Stimulated activated CD4-positive, alpha-beta T cell treated with anti-CD3 and anti-CD28 coated beads, Interleukin-4, amount 100 ng/mL, for 1 hour (primary cell): ENCODE data around the gene GALNT14.

Experiments used
- DNase-seq: peaks from one replicate; pipeline ENCODE4 v3.0.0-alpha.2; 2020

Gene GALNT14

DNA sequence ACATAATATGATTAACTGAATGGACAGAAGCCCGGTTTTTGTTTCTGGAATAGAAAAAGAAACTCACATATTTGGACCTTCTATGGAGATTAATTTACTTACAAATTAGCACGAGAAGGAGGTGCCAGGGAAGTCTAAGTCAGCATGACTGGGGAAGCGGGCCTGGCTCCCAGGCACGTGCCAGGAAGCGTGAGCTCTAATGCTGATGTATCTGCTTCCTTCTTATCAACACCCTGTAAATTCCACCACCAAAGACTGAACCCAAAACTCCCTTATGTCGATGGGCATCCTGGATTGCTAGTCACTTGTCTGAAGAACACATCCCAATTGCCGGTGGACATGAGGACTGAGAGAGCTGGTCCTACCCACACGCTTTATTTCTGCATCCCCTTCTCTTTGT, 134.5 kb downstream of the GALNT14 start:
- no peak for DNase-seq

DNA sequence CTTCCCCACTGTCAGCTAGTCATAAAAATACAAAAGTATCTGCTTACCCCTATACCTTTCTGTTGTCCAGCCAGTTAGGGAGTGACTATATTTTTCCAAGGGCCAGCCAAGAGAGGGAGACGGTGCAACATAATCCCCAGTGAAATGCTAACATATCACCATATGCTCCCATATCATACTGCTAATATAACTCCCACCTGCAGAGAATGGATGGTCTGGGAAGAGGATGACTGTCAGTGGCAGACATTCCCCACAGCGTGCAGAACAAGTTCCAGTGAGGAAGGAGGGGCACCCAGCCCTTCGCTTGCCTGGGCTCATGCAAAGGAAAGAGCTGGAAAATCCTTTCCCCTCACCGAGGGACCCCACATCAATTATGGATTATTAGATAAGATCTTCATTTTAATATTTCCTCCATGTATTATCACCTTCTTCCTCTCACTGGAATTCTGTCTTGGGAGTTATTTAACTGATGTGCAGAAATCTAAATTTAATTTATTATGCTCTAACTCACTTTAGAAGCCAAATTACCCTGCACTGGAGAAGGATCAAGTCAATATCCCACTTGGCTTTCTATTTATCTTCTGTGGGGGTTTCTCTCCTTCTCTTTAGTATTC, 135.6 kb downstream of the GALNT14 start:
- DNase-seq: no peak

DNA sequence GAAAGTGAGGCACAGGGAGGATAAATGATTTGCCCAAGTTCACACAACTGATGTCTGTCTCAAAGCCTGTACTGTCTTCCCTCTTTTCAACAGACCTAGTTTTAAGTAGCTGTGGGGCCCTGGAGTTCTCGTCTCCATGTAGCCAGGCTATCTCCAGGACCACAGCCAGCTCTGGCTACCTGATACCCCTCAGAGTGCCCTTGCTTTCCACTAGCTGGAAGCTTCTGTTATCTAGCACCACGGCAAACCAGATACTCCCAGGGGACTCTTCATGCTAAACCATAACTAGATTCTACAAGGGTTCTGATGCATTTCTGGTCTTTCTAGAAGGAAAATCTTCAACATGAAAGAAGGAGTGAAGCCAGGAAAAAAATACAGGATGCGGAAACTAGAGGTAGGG, 137.3 kb downstream of the GALNT14 start:
- DNase-seq: no peak

DNA sequence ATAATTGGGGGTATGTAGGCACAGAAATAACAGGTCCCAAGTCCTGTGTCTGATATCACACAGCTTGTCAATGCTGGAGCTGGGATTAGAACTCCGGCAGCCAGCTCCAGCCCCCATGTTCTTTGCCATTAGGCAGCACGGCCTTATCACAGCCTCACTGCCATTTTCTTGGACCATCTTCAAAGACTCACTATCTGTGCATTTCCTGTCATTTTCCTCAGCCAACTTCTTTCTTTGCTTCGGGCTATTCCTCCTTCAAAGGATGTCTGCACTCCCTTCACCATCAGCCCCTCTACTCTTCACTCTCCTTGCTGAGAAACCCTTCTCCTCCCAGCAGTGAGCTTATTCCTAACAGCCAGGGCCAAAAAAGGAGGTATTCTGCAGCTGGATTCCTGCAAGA, 139.6 kb downstream of the GALNT14 start:
- no peak for DNase-seq

DNA sequence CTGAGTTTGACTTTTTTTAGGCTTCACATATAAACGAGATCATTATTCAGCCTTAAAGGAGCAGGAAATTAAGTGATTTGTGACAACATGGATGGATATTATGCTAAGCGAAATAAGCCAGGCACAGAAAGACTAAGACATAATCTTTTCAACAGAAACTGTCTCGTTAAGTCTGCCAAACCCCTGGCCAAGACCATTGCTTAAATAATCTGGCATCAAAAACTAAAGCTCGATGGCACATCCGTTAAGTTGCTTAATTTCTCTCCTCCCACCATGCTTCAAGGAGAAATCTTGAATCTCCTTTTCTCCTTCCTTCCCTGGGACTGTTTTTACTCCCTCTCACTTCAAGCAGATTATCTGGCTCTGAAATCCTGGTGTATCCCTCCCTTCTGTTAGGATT, 140.3 kb downstream of the GALNT14 start:
- no peak for DNase-seq

DNA sequence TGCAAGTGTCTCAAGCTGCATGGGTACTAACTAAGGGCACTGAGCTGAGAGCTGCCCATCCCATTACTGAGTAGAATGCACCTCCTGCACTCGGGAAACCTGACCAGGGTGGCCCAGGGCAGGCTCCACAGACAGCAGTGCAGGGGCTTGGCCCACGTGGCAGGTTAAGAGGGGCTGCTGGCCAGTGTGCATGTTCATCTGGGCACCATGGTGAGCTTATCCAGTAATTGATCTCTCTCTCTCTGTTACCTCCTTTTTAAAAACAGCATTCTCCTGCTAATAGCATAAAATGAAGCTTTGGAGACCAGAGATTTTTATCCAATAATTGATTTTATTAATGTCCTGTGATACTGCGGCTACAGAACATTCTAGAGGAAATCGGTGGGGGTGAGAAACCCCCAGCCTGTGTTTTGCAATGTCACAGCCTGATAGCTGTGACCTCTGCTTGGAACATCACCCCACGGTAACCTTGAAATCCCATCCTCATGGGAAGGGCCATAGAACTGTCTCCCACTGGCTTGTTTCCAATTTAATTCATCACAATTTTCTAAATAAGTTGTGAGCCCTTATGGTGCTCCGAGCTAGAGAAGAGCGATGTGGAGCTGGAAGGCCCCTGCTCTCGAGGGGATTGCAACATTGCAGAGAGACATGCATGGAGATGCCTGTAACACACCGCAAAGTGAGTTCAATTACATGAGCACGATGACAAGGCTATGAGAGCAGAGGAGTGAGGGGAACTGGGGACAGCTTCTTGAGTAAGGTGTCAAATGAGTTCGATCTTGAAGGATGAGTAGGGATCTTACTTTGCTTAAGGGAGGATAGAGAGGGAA, 143.8 kb downstream of the GALNT14 start:
- no peak for DNase-seq

DNA sequence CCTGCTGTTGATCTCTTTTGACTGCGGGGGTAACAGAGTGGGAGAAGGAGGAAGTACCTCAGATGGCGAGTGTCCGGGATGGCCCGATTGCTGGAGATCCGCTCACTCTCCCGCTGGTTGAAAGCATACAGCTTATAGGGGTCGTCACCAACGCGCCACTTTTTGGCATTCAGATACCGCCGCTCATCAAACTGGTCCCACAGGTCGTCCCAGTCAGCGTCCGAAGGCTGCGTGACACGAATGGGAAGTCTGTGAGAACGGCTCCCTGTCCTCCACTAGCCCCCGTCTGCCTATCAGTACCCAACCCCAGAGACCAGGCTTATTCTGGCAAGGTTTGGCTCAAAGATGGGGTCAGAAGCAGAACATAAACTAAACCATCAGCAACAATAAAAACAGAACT, 145.5 kb downstream of the GALNT14 start:
- DNase-seq: no peak

DNA sequence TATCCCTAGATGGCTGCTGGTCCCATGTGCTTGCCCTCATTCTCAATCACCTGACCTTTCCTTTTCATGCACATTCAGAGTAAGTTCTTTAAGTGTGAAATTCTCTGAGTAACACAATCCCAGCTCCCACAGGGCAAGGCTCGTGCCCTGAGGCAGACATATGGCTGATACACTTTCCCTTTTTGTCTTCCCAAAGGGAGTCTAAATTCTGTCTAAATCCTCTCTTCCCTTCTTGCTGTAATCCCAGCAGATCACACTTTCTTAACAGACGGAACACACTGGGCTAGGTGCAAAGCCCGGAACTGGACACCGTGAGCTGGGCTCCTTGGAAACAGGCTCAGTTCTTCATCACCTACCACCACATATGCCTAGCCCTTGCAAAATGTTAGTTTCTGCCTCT, 147.6 kb downstream of the GALNT14 start:
- no peak for DNase-seq

DNA sequence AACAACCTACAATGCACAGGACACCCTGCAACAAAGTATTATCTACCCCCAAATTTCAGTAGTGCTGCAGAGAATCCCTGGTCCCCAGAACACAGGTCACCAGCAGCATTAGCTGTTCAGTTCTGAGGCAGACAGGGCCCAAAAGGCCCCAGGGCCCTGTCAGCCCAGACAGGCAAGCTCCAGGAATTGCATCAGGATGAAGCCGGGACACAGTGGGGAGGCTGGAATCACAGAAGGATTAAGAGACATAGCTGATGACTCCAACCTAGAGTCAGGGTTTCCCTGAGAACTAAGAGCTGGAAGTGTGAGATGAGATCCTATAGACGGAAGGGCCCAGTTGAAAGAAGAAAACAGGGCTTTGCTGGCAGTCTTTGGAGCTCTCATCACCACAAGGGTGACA, 148.1 kb downstream of the GALNT14 start:
- DNase-seq: no peak

DNA sequence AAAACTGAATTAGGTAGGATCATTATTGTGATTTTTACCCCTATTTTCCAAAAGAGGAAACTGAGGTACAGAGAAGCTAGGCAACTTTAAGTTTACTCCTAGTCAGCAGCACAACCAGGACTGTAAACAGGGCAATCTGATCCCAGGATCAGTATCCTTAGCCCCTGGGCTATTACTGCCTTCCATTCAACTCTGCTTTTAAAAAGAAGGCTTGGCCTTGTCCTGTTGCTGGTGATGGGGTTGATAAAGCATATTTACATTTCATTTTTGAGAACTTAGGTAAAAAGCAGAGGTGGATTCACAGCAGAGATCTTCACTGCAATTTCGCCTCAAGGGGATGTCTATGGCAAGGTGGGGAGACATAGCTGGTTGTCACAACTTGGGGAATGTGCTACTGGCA, 148.5 kb downstream of the GALNT14 start:
- no peak for DNase-seq

DNA sequence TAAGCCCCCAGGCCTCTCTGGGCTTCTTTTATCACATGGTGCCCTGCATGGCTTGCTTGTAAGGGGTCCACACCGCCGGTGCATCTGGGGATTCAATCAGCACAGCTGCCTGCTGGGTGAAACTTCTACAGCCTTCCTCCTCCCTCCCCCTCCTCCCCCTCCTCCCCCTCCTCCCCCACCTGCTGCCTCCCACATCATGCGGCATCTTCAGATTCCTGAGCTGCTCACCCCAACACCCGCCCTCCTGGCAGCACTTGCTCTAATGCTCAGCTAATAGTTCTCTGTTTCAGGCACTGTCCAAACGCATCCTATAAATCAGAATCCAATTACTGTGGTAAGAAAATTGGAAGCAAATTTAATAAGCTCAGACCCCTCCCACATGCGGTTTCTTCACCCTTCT, 150.7 kb downstream of the GALNT14 start:
- no peak for DNase-seq

DNA sequence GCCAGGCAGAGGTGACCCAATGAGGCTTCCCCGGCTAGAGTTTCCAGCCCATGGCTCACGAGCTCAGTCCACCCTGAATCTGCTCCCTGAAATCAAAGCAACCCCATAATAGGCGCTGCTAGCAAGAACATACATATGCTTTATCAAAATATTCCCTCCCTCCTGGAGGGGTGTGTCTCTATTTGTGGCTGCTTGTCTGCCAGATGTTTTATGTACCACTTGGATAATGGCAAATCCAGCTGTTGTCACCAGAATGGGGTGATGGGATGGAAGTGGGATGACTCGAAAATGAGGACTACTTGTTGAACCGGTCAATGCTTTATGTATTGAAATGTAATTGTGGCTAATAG, 152.0 kb downstream of the GALNT14 start:
- DNase-seq: no peak

DNA sequence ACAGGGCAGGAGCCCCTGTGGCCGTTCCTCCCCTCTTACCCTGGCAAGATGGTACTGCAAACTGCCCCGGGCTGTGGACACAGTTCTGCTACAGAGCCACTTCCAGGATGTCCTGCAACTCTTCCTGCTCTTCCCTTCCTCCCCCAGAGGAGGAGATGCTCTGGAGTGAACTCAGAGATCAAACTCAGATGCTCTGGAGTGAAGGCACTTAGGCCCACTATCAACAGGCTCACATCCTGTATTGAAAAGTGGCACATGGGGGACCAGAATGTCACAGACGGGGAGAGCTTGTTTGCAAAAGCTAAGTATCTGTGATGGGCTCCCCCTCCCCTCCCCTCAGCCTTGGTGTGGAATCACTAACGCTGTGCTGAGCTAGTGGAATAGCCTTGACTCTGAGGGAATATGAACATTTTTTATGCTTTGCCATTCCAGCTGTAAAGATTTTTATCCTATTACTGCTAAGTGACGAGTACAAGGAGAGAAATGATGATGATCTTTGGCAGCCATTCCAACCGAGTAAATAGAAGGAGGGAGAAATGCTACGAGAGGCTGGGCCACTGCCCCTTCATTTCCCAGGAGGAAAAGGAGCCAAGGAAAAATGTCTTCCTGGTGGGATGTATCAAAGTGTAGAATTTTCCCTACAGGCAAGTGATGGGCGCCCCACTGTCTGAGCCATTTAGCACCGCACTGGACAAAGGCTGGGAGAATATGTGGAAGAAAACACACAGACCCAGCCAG, 152.6 kb downstream of the GALNT14 start:
- no peak for DNase-seq

DNA sequence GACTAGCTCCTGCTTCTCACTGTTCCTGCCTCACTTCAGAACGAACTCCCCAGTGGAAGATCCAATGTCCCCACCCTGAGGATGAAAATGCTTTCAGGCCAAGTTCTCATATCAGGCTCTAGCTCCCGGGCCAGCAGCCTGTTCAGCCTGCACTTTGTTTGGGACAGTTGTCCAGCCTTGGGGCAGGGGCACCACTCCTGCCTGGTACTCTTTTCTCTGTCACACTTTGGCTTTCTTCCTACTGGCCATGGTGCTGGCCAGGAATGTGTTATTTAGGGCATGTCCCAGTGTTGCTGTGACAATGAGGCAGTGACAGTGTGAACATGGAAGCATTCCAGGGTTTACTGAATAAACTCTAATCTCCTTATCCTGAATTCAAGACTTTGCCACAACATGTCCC, 154.1 kb downstream of the GALNT14 start:
- no peak for DNase-seq

DNA sequence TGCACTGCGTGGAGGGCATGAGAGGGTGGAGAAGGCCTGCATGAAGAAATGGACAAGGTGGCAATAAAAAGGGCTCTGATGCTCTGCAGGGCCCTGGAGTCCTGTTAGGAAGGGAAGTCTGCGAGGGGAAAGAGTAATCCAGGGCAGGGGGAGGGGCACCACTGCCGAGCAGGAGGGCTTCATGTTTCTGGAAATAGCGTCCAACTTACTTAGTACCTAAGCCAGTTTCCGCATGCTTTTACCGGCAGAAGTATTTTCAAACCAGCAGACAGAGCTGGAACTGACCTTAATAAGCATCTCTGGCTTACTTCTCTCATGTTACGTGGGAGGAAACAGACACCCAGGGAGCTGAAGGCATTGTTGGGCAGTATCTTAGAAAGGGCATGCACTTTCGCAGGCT, 156.7 kb downstream of the GALNT14 start:
- no peak for DNase-seq

DNA sequence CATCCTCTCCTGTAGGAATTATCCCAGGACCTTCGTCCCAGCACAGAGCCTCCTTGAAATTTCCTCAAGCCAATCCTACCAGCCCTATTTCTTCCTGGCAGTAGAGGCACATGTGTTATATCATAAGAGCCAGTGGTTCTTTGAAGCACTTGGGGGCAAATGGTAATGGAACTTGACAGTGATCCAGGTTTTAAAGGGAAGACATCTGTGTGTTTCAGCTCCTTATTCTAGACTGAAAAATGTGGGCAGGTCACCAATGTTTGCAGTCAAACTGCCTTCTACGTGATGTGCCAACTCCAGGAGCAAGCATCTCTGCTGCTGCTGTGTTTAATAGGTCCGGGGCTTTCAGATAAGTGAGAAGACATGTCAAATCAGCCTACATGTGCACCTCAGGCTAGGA, 157.1 kb downstream of the GALNT14 start:
- no peak for DNase-seq

DNA sequence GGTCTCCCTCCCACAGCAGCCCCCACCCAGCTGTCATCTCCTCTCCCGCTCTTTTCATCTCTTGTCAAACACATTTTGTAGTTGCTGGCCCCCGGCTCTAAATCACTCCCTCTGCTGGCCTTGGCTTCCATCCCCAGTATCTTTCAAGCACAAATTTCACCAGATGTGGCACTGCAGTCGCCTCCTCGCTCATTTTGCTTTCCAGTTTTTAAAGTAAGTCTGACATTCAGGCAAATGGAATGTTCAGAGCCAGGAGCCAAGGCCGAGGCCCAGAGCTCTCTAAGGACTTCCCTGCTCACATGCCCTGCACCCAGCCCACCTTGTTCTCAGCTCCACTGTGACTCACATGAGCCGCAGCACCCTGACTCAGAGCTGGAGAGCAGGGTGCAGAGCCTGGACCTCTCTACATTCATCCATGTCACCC, 158.4 kb downstream of the GALNT14 start:
- DNase-seq: no peak

DNA sequence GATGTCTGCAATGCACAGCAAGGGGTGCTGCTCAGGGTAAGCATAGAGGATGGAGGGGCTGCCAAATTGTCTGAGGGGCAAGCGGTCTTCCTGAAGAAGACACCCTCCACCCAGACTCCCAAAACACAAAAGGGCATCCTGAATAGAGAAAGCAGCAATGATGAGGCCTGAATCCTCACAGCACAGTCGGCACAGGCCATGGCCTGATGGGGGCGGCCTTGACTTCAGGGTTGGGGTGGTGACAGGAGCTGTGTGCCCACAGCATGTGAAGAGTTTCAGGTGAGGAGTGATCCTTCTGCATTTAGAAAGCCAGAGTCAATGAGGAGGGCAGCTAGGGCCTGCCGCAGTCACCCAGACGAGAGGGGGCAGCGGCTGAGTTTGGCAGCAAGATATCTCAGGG, 159.4 kb downstream of the GALNT14 start:
- DNase-seq: no peak

DNA sequence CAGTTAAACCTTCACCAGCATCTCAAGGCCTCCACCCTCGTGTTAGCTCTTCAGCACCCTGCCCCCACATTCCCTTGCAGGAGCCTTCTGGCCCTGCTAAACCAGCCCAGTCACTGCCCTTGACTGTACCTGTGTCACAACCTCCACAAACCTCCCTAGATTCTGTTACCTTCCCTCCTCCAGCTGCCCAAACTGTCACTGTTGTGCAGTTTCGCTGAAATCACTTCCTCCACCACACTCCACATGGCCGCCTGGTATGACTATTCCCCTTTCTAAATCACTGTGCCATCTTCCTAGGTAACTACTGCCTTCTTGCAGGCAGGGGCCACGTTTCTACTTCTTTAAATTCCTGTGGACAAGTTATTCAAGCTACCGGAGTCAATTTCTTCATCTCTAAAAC, 160.2 kb downstream of the GALNT14 start:
- no peak for DNase-seq

DNA sequence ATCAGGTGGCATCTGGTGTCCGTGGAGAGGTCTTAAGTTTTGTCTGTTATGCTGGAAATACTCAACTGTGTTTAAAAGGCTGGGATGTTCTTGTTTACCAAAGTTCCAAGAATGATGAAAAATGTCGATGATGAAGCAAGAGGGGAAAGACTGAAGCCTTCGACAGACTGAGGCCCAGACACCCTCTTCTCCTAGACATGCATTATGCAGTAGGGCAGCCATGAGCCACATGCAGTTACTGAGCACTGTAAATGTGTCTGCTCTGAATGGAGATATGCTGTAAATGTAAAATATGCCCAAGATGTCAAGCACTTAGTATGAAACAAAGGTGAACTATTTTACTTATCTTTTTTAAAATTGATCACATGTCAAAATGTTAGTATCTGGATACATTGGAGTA, 163.1 kb downstream of the GALNT14 start:
- DNase-seq: no peak

DNA sequence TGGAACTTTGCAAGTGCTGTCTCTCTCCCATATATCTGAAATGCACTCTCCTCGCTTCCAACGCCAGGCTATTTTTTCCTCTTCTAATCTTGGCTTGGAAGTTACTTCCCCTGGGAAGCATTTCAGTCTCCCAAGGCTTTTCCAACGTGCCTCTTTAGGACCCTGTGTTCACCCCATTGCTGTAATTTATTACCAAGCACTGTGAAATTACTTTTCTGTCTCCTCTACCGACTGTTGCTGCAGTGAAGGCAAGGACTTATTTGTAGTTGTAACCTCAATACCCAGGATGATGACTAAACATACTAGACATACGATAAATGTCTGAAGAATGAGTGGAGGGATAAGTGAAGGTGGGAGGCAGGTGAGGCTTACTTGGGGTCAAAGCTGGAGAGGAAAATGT, 163.7 kb downstream of the GALNT14 start:
- DNase-seq: no peak

DNA sequence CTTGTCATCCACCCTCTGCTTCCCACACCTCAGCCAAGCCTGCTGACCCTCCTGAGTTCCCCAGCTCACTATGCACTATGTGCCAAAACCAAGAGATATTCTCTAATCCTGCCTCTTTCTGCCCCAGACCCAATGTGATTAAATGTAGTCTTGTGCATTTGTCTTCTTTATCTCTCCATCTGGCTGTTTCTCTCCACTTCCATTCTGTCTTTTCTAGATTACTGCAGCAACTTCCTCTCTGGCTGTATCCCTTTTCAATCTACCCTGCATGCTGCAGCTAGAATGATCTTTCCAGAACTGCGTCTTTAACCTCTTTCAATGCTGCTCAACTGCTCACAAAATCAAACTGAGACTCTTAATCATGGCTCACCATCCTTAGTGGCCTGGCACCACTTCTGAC, 164.1 kb downstream of the GALNT14 start:
- DNase-seq: no peak

DNA sequence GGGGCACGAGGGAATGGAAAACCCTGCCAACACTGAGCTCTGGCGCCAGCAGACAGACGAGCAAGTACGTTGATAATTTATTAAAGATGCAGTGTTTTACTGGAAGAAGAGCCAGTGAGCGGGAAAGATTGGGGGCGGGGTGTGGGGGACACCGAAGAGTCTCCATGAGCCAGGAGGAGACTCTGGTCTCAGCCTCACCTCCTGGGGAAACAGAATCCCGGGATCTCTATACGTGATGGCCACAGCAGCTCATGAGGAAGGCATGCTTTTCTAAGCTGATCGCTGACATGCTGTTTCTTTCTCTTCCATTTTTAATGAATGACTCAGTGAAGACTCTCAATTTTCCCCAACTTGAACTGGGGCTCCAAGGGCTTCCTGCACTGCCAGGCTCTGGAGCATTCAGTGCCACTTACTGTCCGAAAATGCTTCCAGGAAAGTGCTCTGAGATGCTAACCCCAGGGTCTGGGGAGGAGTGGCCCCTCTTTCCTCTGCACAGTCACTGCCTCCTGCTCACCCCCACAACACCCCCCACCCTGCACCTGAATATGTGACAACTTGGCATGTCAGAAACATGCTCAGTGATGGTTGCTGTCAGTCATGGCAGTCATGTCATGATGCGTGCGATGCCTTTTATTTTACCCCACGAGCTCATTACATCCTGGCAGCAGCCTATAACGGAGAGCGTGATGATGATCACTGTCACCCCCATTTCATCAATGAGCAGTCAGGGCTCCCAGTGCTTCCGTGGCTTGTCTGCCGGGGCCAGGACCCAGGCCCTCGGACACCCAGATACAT, 166.8 kb downstream of the GALNT14 start:
- no peak for DNase-seq
